HepG2 (cell line): ENCODE results near the gene EFNA2. TPM values are rescaled to one million over a fixed set of nuclear protein-coding genes. Genes with fewer than 3 reads are reported as not detected.

Experiments used
- ATF3 ChIP-seq: sonication (generic); formaldehyde crosslinking; IDR thresholded peaks from 2 replicates; pipeline ENCODE4 v1.4.0; 2020; ENCODE audit warnings: missing genetic modification reagents
- ATRX ChIP-seq: sonication (generic); formaldehyde crosslinking; IDR thresholded peaks from 2 replicates; pipeline ENCODE4 v1.4.0; 2020; ENCODE audit warnings: missing genetic modification reagents, borderline replicate concordance
- CBX5 ChIP-seq: sonication (generic); formaldehyde crosslinking; IDR thresholded peaks from 2 replicates; pipeline ENCODE4 v1.4.0; 2020; ENCODE audit warnings: missing genetic modification reagents, borderline replicate concordance
- CEBPB ChIP-seq: IDR thresholded peaks from 2 replicates; pipeline ENCODE4 v1.6.1; 2011; ENCODE audit warnings: low read depth, low read length, improper control_type of control experiment, borderline replicate concordance
- DMAP1 ChIP-seq: IDR thresholded peaks from 2 replicates; pipeline ENCODE4 v1.6.1; 2016
- HOXA9 ChIP-seq: sonication (generic); formaldehyde crosslinking; IDR thresholded peaks from 2 replicates; pipeline ENCODE4 v1.8.1; 2022; ENCODE audit warnings: missing genetic modification reagents, mild to moderate bottlenecking, moderate library complexity, borderline replicate concordance
- ISX ChIP-seq: sonication (generic); formaldehyde crosslinking; conservative IDR thresholded peaks from 2 replicates; pipeline ENCODE4 v1.5.0; 2020; ENCODE audit warnings: missing genetic modification reagents
- NR3C1 ChIP-seq: sonication (generic); formaldehyde crosslinking; IDR thresholded peaks from 2 replicates; pipeline ENCODE4 v1.4.0; 2020; ENCODE audit warnings: missing genetic modification reagents
- SOX6 ChIP-seq, 2 experiments: fragments of 450-650 bp in 1 of 2; sonication (generic) in 1 of 2; formaldehyde crosslinking in 1 of 2; IDR thresholded peaks; 2 replicates each; pipeline versions ENCODE4 v1.4.0 to v1.6.1; 2017 to 2020; ENCODE audit warnings: antibody characterized with exemption in 1 of 2, mild to moderate bottlenecking in 1 of 2, missing genetic modification reagents in 1 of 2
- SRSF9 ChIP-seq: fragments of 200-400 bp; formaldehyde crosslinking; IDR thresholded peaks from 2 replicates; pipeline ENCODE4 v1.6.1; 2018; ENCODE audit warnings: borderline replicate concordance, mild to moderate bottlenecking, low read depth, low read length; ENCODE audit not compliant: insufficient read depth, poor library complexity, severe bottlenecking
- ZNF124 ChIP-seq: sonication (generic); formaldehyde crosslinking; IDR thresholded peaks from 2 replicates; pipeline ENCODE4 v1.4.0; 2020; ENCODE audit warnings: missing genetic modification reagents
- ZNF331 ChIP-seq: sonication (generic); formaldehyde crosslinking; IDR thresholded peaks from 2 replicates; pipeline ENCODE4 v1.4.0; 2020; ENCODE audit warnings: missing genetic modification reagents
- ZNF350 ChIP-seq: sonication (generic); formaldehyde crosslinking; IDR thresholded peaks from 2 replicates; pipeline ENCODE4 v1.4.0; 2020; ENCODE audit warnings: mild to moderate bottlenecking, low read depth, missing genetic modification reagents, borderline replicate concordance
- ZNF607 ChIP-seq: sonication (generic); formaldehyde crosslinking; IDR thresholded peaks from 2 replicates; pipeline ENCODE4 v1.5.1; 2020; ENCODE audit warnings: missing genetic modification reagents, mild to moderate bottlenecking, borderline replicate concordance
- ZNF616 ChIP-seq: sonication (generic); formaldehyde crosslinking; IDR thresholded peaks from 2 replicates; pipeline ENCODE4 v1.5.0; 2020; ENCODE audit warnings: low read depth, mild to moderate bottlenecking, missing genetic modification reagents
- ZNF724P ChIP-seq: sonication (generic); formaldehyde crosslinking; IDR thresholded peaks from 2 replicates; pipeline ENCODE4 v1.8.0; 2022; ENCODE audit warnings: missing genetic modification reagents, borderline replicate concordance
- ZNF746 ChIP-seq: sonication (generic); formaldehyde crosslinking; IDR thresholded peaks from 2 replicates; pipeline ENCODE4 v1.8.0; 2022; ENCODE audit warnings: mild to moderate bottlenecking, missing genetic modification reagents
- ZUFSP ChIP-seq: sonication (generic); formaldehyde crosslinking; IDR thresholded peaks from 2 replicates; pipeline ENCODE4 v1.9.0; 2021; ENCODE audit warnings: missing genetic modification reagents, mild to moderate bottlenecking, borderline replicate concordance
- polyA plus RNA-seq, 8 experiments: library from polyadenylated mRNA; depleted of rRNA in 3 of 8; stranded (reverse) in 7 of 8; unstranded in 1 of 8; fragments of >200 nt; fragmentation: Illumina TruSeq in 4 of 8; extraction: Trizol in 4 of 8; gene quantifications; 2 replicates each; pipeline versions ENCODE4 v1.2.1 to v1.2.3, GENCODE V29; 2011 to 2016; ENCODE audit warnings: low read depth in 4 of 8, missing spikeins in 1 of 8, mixed read lengths in 1 of 8; ENCODE audit not compliant: insufficient read depth in 1 of 8
- total RNA-seq, 5 experiments: library from RNA; depleted of rRNA; stranded (reverse); fragments of >200 nt; fragmentation: Illumina TruSeq; extraction: Trizol; gene quantifications; 2 replicates each; pipeline ENCODE4 v1.2.3, GENCODE V29; 2016; ENCODE audit warnings: low read depth in 1 of 5
- TF ChIP-seq, protein P1 (sequence below): sonication (generic); formaldehyde crosslinking; IDR thresholded peaks from 2 replicates; pipeline ENCODE4 v1.5.0; 2020; ENCODE audit warnings: mild to moderate bottlenecking, missing genetic modification reagents
- TF ChIP-seq, protein P2 (sequence below): sonication (generic); formaldehyde crosslinking; IDR thresholded peaks from 2 replicates; pipeline ENCODE4 v1.4.0; 2020; ENCODE audit warnings: missing genetic modification reagents
- TF ChIP-seq, protein P3 (sequence below): sonication (generic); formaldehyde crosslinking; IDR thresholded peaks from 2 replicates; pipeline ENCODE4 v1.4.0; 2020; ENCODE audit warnings: mild to moderate bottlenecking, low read depth, missing genetic modification reagents

EFNA2 gene
- total and polyA plus RNA-seq, 2 of the 13 experiments (the other 11 are each of a cell fraction or from before 2014, with no cell fraction given), result 6.0 to 9.9 TPM

DNA sequence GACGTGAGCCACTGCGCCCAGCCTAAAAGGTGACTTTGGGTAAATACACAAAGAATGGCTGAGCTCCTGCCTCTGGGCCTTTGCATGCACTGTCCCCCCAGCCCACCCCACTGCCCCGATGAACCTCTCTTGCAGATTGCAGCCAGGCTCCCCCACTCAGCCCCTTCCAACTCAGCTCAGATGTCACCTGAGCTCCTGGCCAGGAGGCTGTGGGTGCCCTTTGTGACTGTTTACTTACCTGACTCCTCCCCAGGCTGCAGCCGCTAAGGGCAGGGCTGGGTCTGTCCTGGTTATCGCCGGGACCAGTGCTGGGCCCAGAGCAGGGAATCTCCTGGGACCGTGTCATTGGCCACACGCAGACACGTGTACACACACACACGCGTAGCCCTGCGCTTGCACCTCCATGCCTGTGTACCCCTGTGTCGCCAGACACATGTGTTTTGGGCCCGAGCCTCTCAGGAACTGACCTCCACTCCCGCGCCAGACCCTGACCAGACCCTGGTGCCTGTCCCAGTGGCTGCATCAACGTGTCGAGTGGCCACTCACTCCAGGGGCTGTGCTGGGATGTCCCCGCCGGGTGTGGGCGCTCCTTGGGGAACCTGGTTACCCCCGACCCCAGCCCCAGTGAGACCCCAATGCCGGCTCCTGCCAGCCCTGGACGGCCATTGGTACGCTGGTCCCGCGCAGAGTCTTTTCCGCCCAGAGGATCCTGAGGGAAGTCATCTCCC, 18.7 kb downstream of the EFNA2 start (continued):
- TF ChIP-seq, protein P1, sequence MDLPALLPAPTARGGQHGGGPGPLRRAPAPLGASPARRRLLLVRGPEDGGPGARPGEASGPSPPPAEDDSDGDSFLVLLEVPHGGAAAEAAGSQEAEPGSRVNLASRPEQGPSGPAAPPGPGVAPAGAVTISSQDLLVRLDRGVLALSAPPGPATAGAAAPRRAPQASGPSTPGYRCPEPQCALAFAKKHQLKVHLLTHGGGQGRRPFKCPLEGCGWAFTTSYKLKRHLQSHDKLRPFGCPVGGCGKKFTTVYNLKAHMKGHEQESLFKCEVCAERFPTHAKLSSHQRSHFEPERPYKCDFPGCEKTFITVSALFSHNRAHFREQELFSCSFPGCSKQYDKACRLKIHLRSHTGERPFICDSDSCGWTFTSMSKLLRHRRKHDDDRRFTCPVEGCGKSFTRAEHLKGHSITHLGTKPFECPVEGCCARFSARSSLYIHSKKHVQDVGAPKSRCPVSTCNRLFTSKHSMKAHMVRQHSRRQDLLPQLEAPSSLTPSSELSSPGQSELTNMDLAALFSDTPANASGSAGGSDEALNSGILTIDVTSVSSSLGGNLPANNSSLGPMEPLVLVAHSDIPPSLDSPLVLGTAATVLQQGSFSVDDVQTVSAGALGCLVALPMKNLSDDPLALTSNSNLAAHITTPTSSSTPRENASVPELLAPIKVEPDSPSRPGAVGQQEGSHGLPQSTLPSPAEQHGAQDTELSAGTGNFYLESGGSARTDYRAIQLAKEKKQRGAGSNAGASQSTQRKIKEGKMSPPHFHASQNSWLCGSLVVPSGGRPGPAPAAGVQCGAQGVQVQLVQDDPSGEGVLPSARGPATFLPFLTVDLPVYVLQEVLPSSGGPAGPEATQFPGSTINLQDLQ, result no peak
- TF ChIP-seq NR3C1 (CRISPR knock-in tag) (no peak), CEBPB (no peak), ATF3 (CRISPR knock-in tag) (no peak), ZNF724P (CRISPR knock-in tag) (no peak), ZNF350 (peak; percentile 34; the same call in 1 of the 2 replicates), ZNF746 (CRISPR knock-in tag) (no peak), HOXA9 (no peak), SRSF9 (no peak), SOX6 (IDR thresholded peaks at IDR 0.05) (no peak), SOX6 (CRISPR knock-in tag; IDR thresholded peaks at IDR 0.05) (peak; percentile 35; the same call in 1 of the 2 replicates), ZNF607 (peak; percentile 31; the same call in 1 of the 2 replicates), ZUFSP (CRISPR knock-in tag) (no peak), ISX (CRISPR knock-in tag) (no peak), ZNF616 (CRISPR knock-in tag) (peak; percentile 27; the same call in 1 of the 2 replicates), ATRX (CRISPR knock-in tag) (no peak), ZNF124 (CRISPR knock-in tag) (no peak), DMAP1 (CRISPR knock-in tag) (no peak; the same call in 1 of the 2 replicates), CBX5 (CRISPR knock-in tag) (no peak; the same call in 1 of the 2 replicates), ZNF331 (CRISPR knock-in tag) (0 out of 2 replicates have a peak, but pooled peaks have one; percentile 27)
- TF ChIP-seq, protein P2, sequence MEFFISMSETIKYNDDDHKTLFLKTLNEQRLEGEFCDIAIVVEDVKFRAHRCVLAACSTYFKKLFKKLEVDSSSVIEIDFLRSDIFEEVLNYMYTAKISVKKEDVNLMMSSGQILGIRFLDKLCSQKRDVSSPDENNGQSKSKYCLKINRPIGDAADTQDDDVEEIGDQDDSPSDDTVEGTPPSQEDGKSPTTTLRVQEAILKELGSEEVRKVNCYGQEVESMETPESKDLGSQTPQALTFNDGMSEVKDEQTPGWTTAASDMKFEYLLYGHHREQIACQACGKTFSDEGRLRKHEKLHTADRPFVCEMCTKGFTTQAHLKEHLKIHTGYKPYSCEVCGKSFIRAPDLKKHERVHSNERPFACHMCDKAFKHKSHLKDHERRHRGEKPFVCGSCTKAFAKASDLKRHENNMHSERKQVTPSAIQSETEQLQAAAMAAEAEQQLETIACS (CRISPR knock-in tag), result no peak
- TF ChIP-seq, protein P3, sequence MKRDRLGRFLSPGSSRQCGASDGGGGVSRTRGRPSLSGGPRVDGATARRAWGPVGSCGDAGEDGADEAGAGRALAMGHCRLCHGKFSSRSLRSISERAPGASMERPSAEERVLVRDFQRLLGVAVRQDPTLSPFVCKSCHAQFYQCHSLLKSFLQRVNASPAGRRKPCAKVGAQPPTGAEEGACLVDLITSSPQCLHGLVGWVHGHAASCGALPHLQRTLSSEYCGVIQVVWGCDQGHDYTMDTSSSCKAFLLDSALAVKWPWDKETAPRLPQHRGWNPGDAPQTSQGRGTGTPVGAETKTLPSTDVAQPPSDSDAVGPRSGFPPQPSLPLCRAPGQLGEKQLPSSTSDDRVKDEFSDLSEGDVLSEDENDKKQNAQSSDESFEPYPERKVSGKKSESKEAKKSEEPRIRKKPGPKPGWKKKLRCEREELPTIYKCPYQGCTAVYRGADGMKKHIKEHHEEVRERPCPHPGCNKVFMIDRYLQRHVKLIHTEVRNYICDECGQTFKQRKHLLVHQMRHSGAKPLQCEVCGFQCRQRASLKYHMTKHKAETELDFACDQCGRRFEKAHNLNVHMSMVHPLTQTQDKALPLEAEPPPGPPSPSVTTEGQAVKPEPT (CRISPR knock-in tag), result no peak
